HTERT RPE-1 (cell line): ENCODE results near the gene XRCC6.
"Not testable (repeated sequence)": the region's sequence is repeated elsewhere in the genome, so short reads cannot be mapped to it uniquely, and the experiment has no call there.

ENCODE experiments used
- in situ Hi-C: fragments of 300-500 bp; cut with MboI; formaldehyde crosslinking; loops from 4 replicates; pipeline ENCODE4 v1.14.3; 2020; ENCODE audit warnings: low sequenced_read_pairs

The XRCC6 gene

DNA sequence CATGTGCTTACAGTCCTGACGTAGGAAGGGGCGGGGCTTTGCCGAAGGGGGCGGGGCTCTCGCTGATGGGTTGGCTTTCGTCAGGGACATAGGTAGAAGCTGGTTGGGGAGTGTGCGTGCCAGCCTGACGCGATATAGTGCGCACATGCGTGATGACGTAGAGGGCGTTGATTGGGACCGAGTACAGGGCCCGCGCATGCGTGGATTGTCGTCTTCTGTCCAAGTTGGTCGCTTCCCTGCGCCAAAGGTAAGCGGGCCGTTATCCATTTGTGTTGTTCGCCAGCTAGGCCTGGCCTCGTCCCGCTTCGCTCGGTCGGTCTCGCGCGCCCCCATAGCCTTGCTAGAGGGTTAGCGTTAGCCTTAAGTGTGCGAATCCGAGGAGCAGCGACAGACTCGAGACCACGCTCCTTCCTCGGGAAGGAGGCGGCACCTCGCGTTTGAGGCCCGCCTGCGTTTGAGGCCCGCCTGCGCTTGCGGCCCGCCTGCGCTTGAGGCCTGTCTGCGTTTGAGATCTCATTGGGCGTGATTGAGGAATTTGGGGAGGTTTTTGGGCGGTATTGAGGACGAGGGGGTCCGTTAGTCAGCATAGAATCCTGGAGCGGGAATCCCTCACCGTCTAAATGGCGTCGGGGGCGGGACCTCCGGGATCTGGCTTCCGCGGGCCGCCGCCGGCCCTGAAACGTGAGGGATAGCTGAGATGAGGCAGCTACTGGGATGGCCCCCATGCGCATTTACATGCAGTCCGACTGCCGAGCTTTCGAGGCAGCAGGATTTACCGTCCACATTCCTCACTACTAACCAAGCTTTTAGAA lies at the start of gene XRCC6:
TSS of gene XRCC6 (plus strand) at position 197 of the 812 bp plus-strand sequence. CDS start 710 bp downstream, outside the sequence.
- in situ Hi-C loops: no loop called here

GRCh38 chr22:41571786-41572185 lies 49.3 kb upstream of the XRCC6 start:
- in situ Hi-C loops: no loop called here

DNA sequence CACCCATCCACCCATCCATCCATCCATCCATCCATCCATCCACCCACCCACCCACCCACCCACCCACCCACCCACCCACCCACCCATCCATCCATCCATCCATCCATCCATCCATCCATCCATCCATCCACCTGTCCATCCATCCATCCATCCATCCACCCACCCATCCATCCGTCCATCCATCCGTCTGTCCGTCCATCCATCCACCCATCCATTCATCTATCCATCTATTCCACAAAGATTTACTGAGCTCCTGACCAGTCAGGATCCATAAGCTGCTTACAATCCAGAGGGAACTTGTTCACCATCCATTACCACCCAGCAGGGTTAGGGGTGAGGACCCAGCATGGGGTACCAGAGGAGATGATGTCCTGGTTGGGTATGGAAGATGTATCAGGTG lies 48.8 kb upstream of the XRCC6 start:
- in situ Hi-C loops: not testable (repeated sequence)

- in situ Hi-C loops: no loop called here
These were observed 47.4 kb upstream of the XRCC6 start for GRCh38 chr22:41573677-41574076.

DNA sequence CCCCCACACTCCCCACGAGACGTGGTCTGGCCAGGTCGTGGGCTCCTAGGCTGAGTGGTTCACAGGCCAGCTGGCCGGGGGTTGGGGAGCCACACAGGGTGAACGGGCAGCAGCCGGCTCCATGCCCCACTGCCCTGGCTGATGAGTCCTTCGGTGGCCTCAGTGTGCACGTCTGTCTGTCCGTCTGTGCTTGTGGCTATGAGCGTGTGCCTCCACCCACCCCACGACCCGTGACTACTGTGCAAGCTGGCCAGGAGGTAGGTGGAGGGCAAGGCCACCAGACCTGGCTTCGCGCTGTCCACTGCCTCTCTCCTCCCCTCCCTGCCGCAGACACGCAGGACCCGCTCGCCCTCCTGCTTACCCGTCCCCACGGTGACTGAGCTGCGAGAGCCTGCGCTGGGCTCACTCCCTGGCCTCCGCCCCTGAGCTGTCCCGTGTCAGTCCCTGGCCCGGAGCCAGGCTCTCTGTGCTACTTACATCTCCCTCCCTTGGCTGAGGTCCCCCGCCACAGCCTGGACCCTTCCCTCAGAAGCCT lies 46.2 kb upstream of the XRCC6 start:
- in situ Hi-C loops: no loop called here

DNA sequence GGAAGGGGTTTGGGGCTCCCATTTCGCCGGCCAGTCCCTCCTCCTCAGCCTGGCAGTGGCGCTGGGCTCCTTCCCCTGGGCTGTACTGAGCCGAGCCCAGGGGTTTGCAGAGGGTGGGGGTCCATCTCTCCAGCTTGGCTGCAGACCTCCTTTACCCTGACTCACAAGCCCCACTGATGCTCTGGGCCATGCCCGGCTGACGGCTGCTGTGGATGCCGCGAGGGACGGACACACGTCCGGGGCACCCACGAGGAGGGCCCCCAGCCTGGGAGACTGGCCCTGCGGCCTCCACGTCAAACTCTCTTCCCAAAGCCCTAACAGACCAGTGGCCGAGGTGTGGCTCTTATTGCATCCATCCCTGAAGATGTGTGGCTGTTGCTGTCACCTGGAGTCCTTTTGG lies 45.6 kb upstream of the XRCC6 start:
- in situ Hi-C loops: no loop called here

GRCh38 chr22:41576877-41577276 lies 44.2 kb upstream of the XRCC6 start:
- in situ Hi-C loops: no loop called here

DNA sequence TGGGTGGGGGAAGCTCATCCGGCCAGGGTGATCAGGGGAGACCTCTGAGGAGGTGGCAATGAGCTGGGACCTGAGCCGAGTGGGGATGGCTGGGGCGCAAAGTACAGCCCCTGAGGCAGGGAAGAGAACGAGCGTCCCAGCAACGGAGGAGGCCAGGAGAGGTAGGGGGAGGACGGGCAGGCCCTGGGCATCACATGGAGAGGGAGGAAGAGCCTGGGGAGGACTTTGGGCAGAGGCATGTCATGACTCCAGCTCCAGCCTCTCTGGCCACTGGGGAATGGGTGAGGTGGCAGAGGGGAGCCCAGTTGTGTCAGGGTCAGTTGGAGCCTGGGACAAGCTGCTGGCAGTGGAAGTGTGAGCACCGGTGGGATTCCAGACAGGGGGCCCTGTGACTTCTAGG lies 43.0 kb upstream of the XRCC6 start:
- in situ Hi-C loops: no loop called here

GRCh38 chr22:41578818-41579217 lies 42.3 kb upstream of the XRCC6 start:
- in situ Hi-C loops: no loop called here

DNA sequence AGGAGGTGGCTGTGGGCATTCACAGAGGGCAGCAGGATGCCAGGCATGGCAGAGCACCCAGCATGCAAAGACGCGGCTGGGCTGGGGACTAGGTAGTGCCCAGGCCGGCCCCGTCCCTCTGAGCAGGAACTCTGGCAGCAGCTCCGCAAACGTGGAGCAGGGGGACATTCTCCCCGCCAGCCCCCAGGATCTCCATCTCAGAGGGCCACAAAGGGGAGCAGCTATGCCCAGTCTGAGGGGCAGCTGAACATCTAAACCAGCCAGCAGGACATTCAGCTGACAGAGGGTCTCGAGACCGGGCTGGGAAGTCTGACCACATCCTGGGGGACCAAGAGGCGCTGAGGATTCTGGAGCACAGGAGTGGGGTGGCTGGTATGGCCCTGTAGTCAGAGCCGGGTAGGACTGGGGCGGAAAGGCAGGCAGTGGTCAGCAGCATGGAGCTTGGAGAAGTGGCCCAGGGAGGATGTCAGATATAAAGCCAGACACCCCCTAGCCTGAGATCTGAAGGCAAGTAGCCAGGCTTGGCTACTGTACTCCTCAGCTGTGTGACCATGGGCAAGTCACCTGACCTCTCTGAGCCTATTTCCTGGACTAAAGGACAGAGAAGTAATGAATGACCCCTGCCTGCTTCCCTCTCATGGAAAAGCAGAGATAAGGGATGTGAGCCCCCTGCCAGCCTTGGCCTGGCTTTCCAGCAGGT lies 41.6 kb upstream of the XRCC6 start:
- in situ Hi-C loops: no loop called here

GRCh38 chr22:41579997-41580355 lies 41.1 kb upstream of the XRCC6 start:
- in situ Hi-C loops: no loop called here

DNA sequence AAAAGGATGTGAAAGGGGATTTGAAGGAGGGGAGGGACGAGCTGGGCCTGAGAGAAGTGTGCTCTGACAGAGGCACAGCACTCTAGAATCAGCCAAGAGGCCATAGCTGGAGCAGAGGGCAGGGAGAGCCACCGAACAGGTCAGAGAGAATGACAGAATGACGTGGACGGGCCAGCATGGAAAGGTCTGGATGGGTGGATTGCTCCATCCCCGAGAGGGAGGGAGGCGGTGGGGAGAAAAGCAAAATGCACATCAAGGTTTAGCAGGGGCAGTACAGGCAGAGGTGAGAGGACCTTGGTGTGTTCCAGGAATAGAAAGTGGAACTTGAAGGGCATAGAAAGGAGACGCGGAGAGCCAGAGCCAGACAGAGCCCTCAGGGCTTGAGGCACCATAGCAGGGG lies 38.4 kb upstream of the XRCC6 start:
- in situ Hi-C loops: no loop called here

DNA sequence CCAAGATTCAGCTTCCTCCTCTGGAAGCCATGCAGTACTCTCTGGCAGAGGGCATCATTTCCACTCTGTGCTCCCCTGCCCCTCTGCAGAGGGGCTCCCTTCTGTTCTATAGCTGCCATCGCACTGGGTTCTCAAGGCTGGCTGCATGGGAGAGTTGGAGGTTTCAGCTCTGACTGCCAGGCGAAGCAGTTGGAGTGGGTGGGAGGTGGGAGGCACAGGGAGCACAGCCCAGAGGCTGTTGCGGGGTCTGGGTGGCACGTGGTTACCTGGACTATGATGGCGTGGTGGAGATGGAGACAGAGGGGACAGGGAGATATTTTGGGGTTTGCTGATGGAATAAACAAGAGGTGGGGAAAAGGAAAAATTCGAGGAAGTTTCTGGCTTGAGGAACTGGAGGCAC lies 36.2 kb upstream of the XRCC6 start:
- in situ Hi-C loops: no loop called here

- in situ Hi-C loops: no loop called here
These were observed 35.2 kb upstream of the XRCC6 start for GRCh38 chr22:41585898-41586297.

DNA sequence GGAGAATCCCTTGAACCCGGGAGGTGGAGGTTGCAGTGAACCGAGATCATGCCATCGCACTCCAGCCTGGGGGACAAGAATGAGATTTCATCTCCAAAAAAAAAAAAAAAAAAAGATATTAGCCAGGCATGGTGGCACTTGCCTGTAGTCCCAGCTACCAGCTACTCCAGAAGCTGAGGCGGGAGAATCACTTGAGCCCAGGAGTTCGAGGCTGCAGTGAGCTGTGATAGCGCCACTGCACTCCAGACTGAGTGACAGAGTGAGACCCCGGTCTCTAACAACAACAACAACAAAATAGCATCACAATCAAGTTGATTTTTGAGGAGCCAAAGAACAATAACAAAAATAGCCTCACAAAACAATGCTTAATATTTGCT lies 33.8 kb upstream of the XRCC6 start:
- in situ Hi-C loops: no loop called here

DNA sequence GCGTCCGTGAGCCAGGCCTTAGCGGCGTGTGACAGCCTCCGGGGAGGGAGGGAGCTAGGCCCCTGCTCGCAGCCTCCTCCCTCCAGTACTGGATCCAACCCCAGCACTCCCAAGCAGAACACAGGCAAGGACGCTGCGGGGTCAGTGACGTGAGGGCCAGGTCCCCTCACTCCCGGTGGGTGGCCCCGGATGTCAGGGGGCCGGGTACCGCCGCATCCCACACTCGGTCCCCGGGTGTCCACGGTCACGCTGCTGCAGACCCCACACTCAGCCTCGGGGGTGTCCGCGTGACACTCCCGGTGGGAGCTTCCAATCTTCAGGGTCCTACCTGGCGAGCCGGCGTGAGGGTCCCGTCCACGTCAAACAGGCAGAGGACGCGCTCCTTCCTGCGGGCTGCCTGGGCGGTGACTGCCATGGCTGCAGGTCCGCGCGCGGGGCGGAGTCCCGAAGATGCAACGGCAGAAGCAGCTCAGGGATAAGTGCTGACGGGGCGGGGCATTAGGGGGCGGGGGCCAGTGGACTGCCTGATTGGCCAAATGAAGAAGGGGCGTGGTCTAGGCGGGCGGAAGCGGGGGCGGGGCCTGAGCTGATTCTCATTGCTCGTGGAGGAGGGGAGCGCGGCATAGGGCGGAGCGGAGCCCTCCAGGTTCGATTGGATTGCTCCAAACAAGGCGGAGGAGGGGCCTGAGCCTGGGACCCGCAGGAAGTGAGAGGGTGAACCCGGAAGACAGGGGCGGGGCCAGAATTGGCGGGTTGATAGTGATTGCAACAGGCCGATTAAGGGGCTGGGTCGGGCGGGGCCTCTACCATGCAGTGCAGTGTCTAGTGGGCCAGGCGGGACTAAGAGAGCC lies 31.5 kb upstream of the XRCC6 start, which contains the start of gene PMM1:
TSS of gene PMM1 (minus strand) at position 450 of the 851 bp plus-strand sequence. CDS start at position 415, 35 bp downstream.
- in situ Hi-C loops: no loop called here

- in situ Hi-C loops: not testable (repeated sequence)
These were observed 27.6 kb upstream of the XRCC6 start for GRCh38 chr22:41593336-41593960.

DNA sequence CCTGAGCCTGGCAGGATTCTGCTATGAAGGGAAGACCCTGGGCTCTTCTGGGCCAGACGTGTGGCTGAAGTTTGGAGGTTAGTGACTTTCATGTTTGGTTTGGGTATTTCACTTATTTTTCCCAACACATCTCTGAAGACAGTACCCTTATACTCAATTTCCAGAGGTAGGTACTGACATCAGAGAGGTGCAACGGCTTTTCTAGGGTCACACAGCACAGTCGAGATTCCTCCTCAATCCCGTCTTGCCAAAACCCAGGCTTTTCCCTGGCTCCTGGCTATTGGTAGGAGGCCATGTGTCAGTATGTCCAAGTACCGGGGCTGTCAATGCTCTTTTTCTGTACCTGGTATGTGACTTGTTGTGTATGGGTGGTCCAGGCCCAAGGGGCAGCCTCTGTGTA lies 25.4 kb upstream of the XRCC6 start:
- in situ Hi-C loops: no loop called here

GRCh38 chr22:41596776-41597634 lies 24.1 kb upstream of the XRCC6 start:
- in situ Hi-C loops: no loop called here

- in situ Hi-C loops: no loop called here
These were observed 23.5 kb upstream of the XRCC6 start for GRCh38 chr22:41597635-41597953.
